Choroid plexus epithelial cell (primary cell): ENCODE results near the gene AKT3.
A peak's percentile ranks its signal among the peaks of the same experiment; 100 is the strongest.
"Not testable (repeated sequence)": the region's sequence is repeated elsewhere in the genome, so short reads cannot be mapped to it uniquely, and the experiment has no call there.

Experiments used
- DNase-seq: peaks from one replicate; pipeline ENCODE4 v3.0.0-alpha.2; 2010; ENCODE audit warnings: low read depth
- H3K4me3 ChIP-seq: 2 replicates; pipeline ENCODE4 v1.5.1; 2011; ENCODE audit warnings: low read depth, mild to moderate bottlenecking, control low read depth, low read length, moderate library complexity
- CTCF ChIP-seq: conservative IDR thresholded peaks from 2 replicates; pipeline ENCODE4 v1.5.1; 2011; ENCODE audit warnings: low read depth, mild to moderate bottlenecking, control low read depth, inconsistent platforms, low read length, moderate library complexity

The AKT3 gene

GRCh38 chr1:243883551-243883950, 33.5 kb upstream of the AKT3 start:
- TF ChIP-seq CTCF = no peak
- DNase-seq = peak; percentile 76
- H3K4me3 ChIP-seq = no peak overlapping the region

- DNase-seq = peak; percentile 75
- no peak overlapping the region for H3K4me3 ChIP-seq
- TF ChIP-seq CTCF = no peak
Observed at GRCh38 chr1:243882276-243882675, 32.2 kb upstream of the AKT3 start.

- H3K4me3 ChIP-seq, DNase-seq: not testable (repeated sequence)
Observed at GRCh38 chr1:243877058-243877457, 27.0 kb upstream of the AKT3 start.

DNA sequence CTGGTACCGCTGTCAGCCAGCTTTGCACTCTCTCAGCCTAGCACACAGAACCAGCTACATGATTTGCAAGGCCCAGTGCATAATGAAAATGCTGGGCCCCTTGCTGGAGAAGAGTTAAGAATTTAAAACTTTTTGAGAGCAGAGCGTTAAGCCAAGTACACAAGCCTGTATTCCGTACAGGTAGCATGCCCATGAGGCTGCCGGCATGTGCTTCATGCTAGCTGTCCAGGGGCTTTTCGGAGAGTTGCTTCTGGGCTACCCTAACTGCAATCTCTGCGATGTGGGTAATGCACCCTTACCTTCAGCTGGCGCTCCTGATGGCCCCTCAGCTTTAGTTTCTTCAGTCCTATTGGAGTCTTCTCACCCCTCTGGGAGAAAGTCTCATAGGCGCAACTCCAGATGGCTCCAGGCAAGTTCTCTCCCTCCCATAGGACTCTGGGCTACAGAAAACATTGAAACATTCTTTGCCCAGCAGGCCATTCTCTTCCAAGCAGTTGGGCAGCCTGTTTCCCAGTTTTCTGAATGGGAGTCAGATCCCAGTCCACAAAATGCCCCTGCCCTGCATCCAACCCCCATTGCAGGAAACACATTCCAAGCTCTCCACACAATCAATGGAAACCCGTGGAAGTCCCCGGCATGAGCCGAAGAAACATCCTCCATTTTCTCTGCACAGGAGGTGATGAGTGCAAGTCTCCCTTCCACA, 5.7 kb upstream of the AKT3 start:
- TF ChIP-seq CTCF = no peak
- no peak for DNase-seq
- H3K4me3 ChIP-seq = no peak overlapping the region

DNA sequence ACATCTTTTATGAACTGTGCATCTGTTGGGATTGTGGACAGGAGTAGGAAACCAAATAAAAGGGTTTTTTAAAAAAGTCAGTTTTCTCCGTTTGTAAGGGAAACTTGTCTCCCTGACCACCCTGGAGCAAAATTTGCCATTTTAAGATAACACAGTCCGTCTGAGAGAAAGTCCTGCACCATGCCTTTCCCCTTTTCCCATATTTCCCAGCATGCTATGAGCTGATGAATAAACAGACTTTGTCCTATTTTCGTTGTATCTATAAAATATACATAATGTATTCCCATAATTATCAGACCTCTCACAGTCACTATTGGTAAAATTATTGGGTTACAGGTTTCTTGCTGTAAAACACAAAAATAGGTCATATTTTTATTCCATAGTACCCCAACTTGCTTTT, 1.7 kb upstream of the AKT3 start:
- TF ChIP-seq CTCF = no peak
- H3K4me3 ChIP-seq = no peak overlapping the region
- no peak for DNase-seq

DNA sequence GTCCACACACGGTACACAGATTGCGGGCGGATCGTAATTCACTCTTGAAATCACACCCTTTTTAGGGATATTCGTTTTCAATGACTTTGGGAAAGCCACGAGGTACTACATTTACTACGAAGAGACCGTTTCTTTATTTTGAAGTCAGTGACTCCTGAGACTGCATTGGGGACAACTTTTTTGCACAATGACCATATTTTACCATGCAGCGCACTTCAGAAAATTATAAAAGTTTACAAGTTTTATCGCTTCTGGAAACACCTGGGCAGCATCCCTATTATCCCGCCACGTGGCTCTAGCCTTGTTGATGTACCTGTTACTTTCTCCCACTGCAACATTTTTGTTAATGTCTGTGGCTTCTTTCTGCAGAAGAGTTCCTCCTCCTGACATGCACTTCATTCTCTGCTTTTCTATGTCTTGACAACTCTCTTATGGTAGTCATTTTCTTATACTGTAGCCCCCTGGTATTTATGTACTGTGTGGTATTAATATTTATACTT, 1.3 kb upstream of the AKT3 start:
- DNase-seq = no peak
- peak overlapping the region; percentile 74 for H3K4me3 ChIP-seq
- no peak for TF ChIP-seq CTCF

- peak; percentile 77 for DNase-seq
- TF ChIP-seq CTCF = no peak
- H3K4me3 ChIP-seq = peak overlapping the region; percentile 74
Observed at GRCh38 chr1:243850452-243851256, 611 bp upstream of the AKT3 start.
